HG02610 (cell line): ENCODE data around the gene COQ8A.

ENCODE experiments used
- ATAC-seq: cut with Tn5 transposase; IDR thresholded peaks from one replicate; pipeline ENCODE4 v1.9.1; 2021; ENCODE audit warnings: mild to moderate bottlenecking, moderate library complexity; ENCODE audit not compliant: unreplicated experiment

The COQ8A gene

GRCh38 chr1:226940029-226940805 is at the start of gene COQ8A:
Gene COQ8A, plus strand, starts transcription at chr1:226940294. Its CDS starts 21,092 bp downstream, at chr1:226961386.
- peak; percentile 98 for ATAC-seq

- ATAC-seq, result no peak
These were observed 49.6 kb upstream of the COQ8A start for GRCh38 chr1:226890331-226891108.

GRCh38 chr1:226891346-226891745 is 48.7 kb upstream of the COQ8A start:
- ATAC-seq, result no peak

DNA sequence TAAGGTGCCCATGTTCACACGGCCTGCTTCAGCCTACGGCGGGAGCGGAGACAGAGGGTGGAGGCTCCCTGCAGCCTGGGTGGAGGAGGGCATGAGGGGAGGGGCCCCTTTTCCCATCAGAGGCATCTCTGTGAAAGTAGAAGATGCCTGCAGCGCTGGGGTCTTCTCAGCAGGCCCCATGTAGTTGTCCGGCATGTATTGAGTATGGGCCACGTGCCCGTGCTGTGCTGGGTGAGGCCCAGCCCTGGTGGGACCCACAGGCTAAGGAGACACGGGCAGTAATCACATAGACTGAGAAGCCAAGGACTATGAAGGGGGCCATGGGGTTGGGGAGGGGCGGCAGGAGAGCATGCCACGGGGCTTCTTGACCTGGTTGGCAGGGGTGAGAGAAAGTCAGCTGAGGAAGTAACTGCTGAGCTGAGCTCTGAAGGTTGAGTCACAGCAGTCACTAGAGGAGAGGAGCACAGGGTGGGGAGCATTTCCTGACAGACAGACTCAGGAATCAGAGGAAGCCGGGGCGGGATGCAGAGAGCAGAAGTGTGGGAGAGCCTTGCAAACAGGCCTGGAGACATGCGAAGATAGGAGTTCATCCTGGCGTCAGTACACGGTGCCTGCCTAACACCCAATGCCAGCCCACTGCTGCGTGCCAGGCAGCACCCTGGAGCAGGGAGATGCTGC is 48.1 kb upstream of the COQ8A start:
- ATAC-seq, result no peak

GRCh38 chr1:226892524-226892875 is 47.6 kb upstream of the COQ8A start:
- ATAC-seq, result no peak

- no peak for ATAC-seq
These were observed 46.2 kb upstream of the COQ8A start for GRCh38 chr1:226893936-226894335.

DNA sequence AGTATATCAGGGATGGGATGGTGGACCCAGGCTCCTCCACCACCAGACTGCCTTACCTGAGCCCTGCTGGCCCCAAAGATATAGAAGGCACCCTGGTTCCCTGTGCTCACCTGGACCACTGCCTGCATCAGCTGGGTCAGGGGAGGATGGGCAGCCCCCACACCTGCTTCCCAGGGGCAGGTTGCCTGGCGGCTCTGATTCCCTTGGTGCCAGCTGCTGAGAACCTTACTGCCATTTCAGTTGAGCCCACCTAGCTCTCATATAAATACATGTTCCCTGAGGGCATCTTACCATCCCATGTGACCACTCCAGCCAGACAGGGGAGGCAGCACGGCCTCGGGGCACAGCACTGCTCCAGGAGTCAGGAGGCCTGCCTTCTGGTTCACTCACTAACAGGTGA is 45.3 kb upstream of the COQ8A start:
- ATAC-seq, result no peak

DNA sequence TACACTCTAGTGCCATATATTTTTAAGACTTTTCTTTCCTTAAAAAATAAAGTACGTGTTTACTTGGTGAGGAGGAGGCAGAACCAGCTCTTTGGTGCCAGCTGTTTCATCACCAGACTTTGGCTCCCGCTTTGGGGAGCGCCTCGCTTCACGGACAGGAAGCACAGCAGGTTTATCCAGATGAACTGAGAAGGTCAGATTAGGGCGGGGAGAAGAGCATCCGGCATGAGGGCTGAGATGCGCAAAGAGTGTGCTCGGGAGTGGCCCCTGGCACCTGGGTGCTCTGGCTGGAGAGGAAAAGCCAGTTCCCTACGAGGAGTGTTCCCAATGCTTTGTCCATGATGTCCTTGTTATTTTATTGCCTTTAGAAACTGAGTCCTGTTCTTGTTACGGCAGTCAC is 44.5 kb upstream of the COQ8A start:
- no peak for ATAC-seq

DNA sequence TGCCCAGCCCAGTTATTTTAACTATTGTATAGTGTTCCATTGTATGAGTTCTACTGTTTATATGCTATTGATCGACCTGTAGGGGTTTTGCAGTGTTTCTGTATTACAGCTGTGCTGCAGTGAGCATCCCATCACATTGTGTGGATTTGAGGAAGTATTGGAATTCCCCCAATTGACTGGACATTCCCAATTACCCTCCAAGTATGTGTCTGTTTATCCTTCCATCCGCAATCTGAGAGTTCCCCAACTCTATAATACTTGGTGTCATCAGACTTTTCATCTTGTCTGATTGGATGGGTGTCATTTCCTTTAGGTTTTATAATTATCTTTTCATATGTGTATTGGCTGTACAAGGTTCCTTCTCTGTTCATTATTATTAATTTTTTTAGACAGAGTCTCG is 41.8 kb upstream of the COQ8A start:
- ATAC-seq, result no peak

DNA sequence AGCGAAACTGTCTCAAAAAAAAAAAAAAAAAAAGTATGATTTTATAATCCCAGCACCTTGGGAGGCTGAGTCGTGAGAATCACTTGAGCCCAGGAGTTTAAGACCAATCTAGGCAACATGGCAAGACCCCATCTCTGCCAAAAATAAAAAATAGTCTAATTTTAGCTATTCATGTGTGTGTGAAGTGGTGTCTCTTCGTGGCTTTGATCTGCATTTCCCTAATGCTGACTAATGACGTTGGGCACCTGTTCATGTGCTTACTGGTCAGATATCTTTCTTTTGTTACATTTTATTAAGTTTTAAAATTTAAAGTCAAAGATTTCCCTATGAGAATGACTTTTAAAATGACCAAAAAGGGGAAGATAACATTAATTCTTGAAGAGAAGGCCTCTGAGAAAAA is 38.7 kb upstream of the COQ8A start:
- no peak for ATAC-seq

DNA sequence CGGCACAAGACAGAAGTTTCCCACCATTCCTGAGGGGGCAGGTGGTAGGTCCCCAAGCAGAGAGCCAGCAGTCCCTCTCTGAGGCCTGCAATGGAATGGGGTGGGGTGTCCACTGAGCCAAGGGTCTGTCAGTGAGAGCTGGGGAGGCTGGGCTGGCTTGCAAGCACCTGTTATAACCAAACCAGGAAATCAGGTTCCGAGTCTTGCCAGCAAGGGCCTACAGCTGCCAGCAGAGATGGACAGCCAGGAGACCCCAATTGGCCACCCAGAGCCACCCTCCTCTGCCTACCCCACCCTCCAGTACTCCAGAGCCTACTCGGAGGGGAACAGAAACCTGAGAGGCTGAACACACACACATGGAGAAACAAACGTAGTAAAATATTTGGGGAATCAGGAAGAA is 37.5 kb upstream of the COQ8A start:
- ATAC-seq, result no peak

GRCh38 chr1:226903819-226904716 is 36.0 kb upstream of the COQ8A start:
- ATAC-seq, result no peak

GRCh38 chr1:226904772-226905171 is 35.3 kb upstream of the COQ8A start:
- no peak for ATAC-seq

DNA sequence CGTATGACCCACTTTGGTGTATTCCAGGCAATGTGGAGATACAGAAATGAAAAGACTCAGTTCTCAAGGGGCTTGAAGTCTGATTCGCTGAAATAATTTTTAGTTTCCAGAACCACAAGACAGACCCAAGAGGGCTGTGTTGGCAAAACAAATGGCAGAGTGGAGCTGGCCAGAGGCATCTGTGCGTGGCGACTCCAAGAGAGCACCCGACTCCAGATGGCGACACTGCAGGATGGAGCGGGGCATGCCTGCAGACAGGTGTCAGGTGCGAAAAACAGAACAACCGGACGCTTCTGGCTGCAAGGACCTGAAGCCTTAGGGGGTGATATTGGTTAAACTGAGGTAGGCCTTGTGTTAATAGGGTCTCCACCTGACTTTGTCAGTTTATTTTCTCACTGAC is 31.7 kb upstream of the COQ8A start:
- ATAC-seq, result no peak

DNA sequence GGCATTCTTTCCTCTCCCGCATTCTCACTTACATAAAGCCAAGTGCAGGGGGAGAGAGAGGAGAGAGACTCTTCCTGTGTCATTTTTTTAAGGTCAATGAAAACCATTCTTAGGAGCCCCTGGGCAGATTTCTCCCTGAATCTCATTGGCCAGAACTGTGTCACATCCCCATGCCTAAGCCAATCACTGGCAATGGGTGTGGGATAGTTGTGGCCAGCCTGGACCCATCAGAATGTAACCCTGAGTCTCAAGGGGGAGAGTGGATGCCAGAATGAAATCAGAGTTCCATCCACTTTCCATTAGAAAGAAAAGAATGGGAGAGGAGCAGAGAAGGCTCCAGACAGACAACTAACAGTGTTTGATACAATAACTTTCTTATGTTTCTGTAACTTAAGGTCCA is 31.2 kb upstream of the COQ8A start:
- no peak for ATAC-seq

GRCh38 chr1:226912587-226913176 is 27.4 kb upstream of the COQ8A start:
- ATAC-seq, result no peak

DNA sequence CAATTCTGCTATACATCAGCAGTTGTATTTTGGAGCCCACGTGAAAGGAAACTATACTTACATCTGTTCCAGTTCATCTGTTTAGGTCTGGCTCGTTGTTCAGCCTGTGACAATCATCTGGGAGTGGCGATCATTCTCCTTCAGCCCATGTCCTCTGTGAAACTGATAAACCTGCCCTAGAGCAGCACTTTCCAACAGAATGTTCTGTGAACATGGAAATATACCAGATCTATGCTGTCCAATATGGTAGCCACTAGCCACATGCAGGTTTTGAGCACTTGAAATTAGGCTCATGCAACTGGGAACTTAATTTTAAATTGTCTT is 24.5 kb upstream of the COQ8A start:
- ATAC-seq, result peak; percentile 20

- ATAC-seq, result no peak
These were observed 23.6 kb upstream of the COQ8A start for GRCh38 chr1:226916497-226916896.

DNA sequence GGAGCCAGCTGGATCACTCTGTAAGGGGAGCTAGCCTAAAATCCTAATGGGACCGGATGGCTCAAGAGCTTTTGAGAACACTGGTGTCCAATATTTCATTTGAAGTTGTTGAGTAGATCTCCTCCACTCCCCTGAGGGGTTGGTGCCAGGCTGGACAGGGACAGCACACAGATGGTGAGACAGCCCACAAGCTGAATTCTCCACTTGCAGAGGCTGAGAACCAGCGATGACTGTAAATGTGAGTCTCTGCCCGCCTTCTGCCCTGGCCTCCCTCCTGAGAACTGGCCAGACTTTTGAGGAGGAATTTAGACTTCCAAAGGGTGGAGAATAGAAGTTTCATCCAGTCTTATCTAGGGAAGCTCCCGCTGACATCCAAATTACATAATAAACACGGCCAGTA is 20.5 kb upstream of the COQ8A start:
- no peak for ATAC-seq

DNA sequence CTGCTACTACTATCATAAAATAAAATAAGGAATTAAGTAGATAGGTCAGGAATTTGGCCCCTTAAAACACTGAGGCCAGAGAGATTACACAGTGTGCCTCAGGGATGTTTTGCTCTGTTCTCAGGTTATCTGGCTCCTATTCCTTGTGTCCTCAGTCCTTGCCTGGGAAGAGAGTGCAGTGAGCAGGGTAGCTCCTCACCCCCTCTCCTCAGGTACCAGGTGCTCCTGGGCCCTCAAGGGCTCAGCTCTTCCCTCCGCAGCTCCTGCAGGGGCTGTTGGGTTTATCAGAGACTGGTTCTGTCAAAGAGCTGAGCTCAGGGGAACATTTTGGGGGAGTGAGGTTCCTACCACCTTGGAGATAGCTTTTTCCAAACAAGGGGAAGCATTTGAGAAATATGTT is 20.1 kb upstream of the COQ8A start:
- no peak for ATAC-seq

DNA sequence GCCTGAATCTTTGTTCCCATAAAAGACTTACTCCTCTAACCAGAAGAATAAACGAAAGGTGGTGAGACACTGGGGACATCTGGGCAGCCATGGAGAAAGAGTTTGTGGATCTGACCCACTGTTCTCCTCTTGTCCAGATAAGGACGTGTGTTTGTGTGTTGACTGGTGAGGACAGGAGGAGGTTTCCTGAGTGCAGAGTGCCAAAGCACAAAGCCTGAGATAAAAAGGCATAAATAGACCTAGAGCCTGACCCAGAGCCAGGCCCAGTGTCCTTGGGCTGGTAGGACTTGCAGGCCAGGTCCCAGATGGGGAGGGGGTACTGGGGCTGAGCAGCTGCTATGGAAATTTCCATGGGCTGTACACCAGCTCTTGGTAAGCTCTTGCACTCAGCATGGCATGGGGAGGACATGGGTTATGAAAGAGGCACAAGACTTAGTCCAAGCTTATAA is 19.6 kb upstream of the COQ8A start:
- ATAC-seq, result no peak
